Measurements from ENCODE around the gene ACSL3.
"Not testable (repeated sequence)": the region's sequence is repeated elsewhere in the genome, so short reads cannot be mapped to it uniquely, and the experiment has no call there.

Gene ACSL3

GRCh38 chr2:222844323-222844722 is 16.5 kb upstream of the ACSL3 start:
- TF ChIP-seq ZFP3 (CRISPR knock-in tag; IDR thresholded peaks at IDR 0.05) (no peak), RARB (CRISPR knock-in tag; IDR thresholded peaks at IDR 0.05) (no peak), ZNF8 (CRISPR knock-in tag; IDR thresholded peaks at IDR 0.05) (no peak), OSR1 (CRISPR knock-in tag; IDR thresholded peaks at IDR 0.05) (no peak), CREB5 (CRISPR knock-in tag; IDR thresholded peaks at IDR 0.05; ENCODE audit: low read depth) (no peak)
- ATAC-seq: peak; percentile 86

DNA sequence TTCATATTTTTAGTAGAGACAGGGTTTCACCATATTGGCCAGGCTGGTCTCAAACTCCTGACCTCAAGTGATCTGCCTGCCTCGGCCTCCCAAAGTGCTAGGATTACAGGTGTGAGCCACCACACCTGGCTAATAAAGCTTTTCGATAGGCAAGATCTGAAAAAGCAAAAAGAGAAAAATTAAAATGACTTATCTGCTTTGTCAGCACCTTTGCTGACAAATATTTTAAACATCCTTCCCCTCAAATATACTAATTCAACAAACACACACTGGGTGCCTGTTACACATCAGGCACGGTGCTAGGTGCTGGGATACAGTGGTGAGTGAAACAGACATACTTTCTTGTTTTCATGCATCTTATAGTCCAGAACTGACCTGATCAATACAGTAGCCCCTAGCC is 15.5 kb upstream of the ACSL3 start:
- ATAC-seq: not testable (repeated sequence)

DNA sequence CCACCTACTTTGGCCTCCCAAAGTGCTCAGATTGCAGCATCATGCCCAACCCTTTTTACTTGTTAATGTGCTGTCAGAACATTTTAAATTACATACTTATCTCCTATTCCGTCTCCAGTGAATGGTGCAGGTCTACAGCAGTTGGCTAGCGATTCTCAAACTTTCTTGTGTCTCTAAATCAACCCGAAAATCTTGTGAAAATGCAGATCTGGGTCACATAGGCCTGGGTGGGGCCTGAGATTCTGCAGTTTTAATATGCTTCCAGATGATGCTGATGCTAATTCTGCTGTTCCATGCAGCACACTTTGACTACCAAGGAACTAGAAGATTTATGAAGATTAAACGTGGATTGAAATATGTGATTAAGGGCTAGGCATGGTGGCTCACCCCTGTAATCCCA is 14.8 kb upstream of the ACSL3 start:
- no peak for TF ChIP-seq ZNF8 (CRISPR knock-in tag; IDR thresholded peaks at IDR 0.05)
- TF ChIP-seq PPARA (CRISPR knock-in tag; IDR thresholded peaks at IDR 0.05; ENCODE audit: borderline replicate concordance): no peak
- TF ChIP-seq, protein P1, sequence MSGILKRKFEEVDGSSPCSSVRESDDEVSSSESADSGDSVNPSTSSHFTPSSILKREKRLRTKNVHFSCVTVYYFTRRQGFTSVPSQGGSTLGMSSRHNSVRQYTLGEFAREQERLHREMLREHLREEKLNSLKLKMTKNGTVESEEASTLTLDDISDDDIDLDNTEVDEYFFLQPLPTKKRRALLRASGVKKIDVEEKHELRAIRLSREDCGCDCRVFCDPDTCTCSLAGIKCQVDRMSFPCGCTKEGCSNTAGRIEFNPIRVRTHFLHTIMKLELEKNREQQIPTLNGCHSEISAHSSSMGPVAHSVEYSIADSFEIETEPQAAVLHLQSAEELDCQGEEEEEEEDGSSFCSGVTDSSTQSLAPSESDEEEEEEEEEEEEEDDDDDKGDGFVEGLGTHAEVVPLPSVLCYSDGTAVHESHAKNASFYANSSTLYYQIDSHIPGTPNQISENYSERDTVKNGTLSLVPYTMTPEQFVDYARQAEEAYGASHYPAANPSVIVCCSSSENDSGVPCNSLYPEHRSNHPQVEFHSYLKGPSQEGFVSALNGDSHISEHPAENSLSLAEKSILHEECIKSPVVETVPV (CRISPR knock-in tag; IDR thresholded peaks at IDR 0.05): no peak
- TF ChIP-seq CSDC2 (CRISPR knock-in tag; IDR thresholded peaks at IDR 0.05): no peak
- no peak for TF ChIP-seq ZNF565 (CRISPR knock-in tag; conservative IDR thresholded peaks at IDR 0.05; ENCODE audit: low read depth)
- no peak for TF ChIP-seq GLIS3 (CRISPR knock-in tag; IDR thresholded peaks at IDR 0.05)
- no peak for TF ChIP-seq ARNTL (CRISPR knock-in tag; IDR thresholded peaks at IDR 0.05; ENCODE audit: borderline replicate concordance, low read depth)
- no peak for TF ChIP-seq TOX (CRISPR knock-in tag; IDR thresholded peaks at IDR 0.05; ENCODE audit: borderline replicate concordance)
- no peak for TF ChIP-seq OSR1 (CRISPR knock-in tag; IDR thresholded peaks at IDR 0.05)
- no peak for TF ChIP-seq CREB5 (CRISPR knock-in tag; IDR thresholded peaks at IDR 0.05; ENCODE audit: low read depth)
- TF ChIP-seq ZFP30 (CRISPR knock-in tag; IDR thresholded peaks at IDR 0.05): no peak
- no peak for TF ChIP-seq BACH2 (CRISPR knock-in tag; IDR thresholded peaks at IDR 0.05; ENCODE audit: borderline replicate concordance)
- no peak for TF ChIP-seq ISL1 (CRISPR knock-in tag; IDR thresholded peaks at IDR 0.05)

GRCh38 chr2:222848031-222848430 is 12.8 kb upstream of the ACSL3 start:
- not testable (repeated sequence) for ATAC-seq

More for the DNA sequence above, 14.8 kb upstream of the ACSL3 start:
- ATAC-seq: no peak

DNA sequence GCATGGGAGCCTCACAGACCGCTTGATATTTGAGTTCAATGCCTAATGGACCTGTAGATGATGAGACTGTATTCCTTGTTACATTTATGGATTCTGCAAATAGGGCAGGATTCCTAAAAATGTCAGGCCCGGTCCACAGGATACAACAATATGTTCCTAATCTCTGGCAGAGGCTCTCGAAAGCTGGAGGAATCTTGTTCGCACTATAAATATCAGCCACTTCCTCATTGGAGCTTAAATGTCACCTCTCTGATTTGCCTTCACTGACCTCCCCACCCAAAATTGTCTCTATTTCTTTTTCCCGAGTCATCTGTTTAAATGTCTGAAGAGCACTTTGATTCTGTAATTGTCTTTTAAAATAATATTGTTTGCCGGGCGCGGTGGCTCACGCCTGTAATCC is 12.0 kb upstream of the ACSL3 start:
- no peak for TF ChIP-seq PPARA (CRISPR knock-in tag; IDR thresholded peaks at IDR 0.05; ENCODE audit: borderline replicate concordance)
- no peak for TF ChIP-seq ESRRG (CRISPR knock-in tag; IDR thresholded peaks at IDR 0.05)
- TF ChIP-seq TOX (CRISPR knock-in tag; IDR thresholded peaks at IDR 0.05; ENCODE audit: borderline replicate concordance): no peak
- TF ChIP-seq TSHZ2 (CRISPR knock-in tag; IDR thresholded peaks at IDR 0.05): no peak
- TF ChIP-seq, protein P2, sequence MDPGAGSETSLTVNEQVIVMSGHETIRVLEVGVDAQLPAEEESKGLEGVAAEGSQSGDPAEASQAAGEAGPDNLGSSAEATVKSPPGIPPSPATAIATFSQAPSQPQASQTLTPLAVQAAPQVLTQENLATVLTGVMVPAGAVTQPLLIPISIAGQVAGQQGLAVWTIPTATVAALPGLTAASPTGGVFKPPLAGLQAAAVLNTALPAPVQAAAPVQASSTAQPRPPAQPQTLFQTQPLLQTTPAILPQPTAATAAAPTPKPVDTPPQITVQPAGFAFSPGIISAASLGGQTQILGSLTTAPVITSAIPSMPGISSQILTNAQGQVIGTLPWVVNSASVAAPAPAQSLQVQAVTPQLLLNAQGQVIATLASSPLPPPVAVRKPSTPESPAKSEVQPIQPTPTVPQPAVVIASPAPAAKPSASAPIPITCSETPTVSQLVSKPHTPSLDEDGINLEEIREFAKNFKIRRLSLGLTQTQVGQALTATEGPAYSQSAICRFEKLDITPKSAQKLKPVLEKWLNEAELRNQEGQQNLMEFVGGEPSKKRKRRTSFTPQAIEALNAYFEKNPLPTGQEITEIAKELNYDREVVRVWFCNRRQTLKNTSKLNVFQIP (CRISPR knock-in tag; IDR thresholded peaks at IDR 0.05; ENCODE audit: borderline replicate concordance, low read depth): no peak
- TF ChIP-seq, protein P3, sequence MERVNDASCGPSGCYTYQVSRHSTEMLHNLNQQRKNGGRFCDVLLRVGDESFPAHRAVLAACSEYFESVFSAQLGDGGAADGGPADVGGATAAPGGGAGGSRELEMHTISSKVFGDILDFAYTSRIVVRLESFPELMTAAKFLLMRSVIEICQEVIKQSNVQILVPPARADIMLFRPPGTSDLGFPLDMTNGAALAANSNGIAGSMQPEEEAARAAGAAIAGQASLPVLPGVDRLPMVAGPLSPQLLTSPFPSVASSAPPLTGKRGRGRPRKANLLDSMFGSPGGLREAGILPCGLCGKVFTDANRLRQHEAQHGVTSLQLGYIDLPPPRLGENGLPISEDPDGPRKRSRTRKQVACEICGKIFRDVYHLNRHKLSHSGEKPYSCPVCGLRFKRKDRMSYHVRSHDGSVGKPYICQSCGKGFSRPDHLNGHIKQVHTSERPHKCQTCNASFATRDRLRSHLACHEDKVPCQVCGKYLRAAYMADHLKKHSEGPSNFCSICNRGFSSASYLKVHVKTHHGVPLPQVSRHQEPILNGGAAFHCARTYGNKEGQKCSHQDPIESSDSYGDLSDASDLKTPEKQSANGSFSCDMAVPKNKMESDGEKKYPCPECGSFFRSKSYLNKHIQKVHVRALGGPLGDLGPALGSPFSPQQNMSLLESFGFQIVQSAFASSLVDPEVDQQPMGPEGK (CRISPR knock-in tag; IDR thresholded peaks at IDR 0.05; ENCODE audit: borderline replicate concordance): no peak
- TF ChIP-seq OSR1 (CRISPR knock-in tag; IDR thresholded peaks at IDR 0.05): no peak
- TF ChIP-seq ZNF70 (CRISPR knock-in tag; IDR thresholded peaks at IDR 0.05): no peak
- no peak for TF ChIP-seq ZC3H10 (CRISPR knock-in tag; IDR thresholded peaks at IDR 0.05)
- no peak for TF ChIP-seq ZFP3 (CRISPR knock-in tag; IDR thresholded peaks at IDR 0.05)
- no peak for TF ChIP-seq ZNF8 (CRISPR knock-in tag; IDR thresholded peaks at IDR 0.05)
- ATAC-seq: no peak

All from SK-N-SH treated with all-trans-retinoic acid at 6 μM for 48 hours (cell line).